Measurements from ENCODE around the gene TTC28.

The TTC28 gene

GRCh38 chr22:28051091-28051786, 628.4 kb downstream of the TTC28 start:
- no peak for DNase-seq (ENCODE audit: low spot score)

DNA sequence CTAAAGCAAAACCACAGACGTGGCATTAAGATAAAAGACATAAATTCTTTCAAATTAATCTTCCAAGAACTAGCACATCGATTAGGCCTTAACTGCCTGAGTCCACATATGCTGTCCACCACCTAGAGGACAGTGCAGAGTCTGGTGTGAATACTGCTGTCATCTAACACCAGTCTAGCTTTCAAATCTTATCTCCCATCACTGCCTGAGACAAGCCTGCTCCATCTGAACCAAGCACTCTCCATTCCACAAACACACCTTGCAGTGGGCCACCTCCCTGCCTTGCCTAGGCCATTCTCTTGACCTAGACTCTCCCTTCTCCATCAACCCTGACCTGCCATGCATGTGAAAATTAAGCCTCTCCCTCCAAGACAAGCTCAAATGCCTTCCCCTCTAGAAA, 631.1 kb downstream of the TTC28 start:
- no peak for DNase-seq (ENCODE audit: low spot score)

DNA sequence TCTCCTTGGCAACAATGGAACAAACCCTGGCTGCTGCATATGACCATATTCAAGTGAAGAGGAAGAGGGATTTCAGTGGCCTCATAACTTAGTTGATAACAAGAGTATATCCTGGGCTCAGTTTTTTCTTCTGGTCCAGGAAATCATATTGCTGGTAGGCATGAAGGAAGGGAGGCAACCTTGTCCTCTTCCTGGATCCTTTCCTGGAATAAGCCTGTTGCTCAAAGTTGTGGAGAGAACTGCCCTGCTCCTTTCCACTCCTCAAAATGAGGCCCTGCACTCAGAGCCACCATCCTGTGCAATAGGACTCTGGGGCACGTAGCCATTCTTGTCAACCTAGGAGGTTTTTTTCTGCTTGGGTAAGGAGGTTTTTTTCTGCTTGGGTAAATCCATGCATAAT, 631.9 kb downstream of the TTC28 start:
- no peak for DNase-seq (ENCODE audit: low spot score)

GRCh38 chr22:28046100-28046499, 633.5 kb downstream of the TTC28 start:
- no peak for DNase-seq (ENCODE audit: low spot score)

GRCh38 chr22:28044546-28045173, 635.0 kb downstream of the TTC28 start:
- no peak for DNase-seq (ENCODE audit: low spot score)

DNA sequence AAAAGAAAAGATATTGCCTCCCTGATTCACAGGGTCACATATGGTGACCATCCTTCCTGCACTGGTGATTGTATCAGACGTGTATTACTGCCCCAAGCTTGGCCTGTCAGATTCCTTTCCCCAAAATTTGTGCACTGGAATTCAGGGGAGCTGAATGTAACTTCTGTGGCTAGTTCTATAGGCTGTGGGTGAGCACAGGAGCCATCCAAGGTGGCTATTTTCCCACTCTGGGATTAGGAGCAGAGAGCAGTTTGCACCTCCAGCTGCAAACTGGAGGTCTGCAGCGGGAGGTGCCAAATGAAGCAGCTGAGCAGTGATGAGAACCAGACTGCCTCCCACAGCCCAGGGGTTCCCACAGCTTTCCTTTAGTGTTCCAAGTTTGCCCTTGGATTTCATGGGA, 636.4 kb downstream of the TTC28 start:
- DNase-seq (ENCODE audit: low spot score), result peak; percentile 27

DNA sequence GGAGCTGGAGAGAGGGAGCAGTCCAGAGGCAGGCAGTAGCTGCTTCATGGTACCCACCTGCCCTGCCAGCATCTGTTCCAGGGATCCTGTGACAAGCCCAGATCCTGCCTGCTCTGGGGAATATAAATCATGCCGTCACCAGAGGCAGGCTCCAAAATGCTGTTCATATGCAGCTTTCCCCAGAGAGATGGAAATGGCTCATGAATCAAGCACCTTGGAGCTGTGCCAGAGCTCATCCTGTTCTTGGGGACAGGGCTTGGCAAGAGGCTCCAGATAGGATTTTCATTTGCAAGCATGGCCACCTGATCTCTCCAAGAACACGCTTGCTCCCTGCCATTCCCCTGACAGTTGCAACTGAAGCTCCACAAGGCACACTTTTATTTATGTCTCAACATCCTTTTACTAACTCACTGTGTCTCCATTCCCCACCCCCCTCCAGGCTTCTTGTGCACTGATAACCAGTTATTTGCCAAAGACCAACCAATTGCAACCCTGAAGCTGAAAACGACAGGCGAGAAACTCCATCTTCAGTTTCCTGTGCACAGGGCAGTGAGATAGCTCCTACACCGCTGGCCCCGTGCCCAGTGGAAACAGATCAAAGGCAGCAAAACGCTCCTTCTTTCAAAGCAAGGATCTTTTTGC, 644.8 kb downstream of the TTC28 start:
- DNase-seq (ENCODE audit: low spot score), result peak; percentile 24

DNA sequence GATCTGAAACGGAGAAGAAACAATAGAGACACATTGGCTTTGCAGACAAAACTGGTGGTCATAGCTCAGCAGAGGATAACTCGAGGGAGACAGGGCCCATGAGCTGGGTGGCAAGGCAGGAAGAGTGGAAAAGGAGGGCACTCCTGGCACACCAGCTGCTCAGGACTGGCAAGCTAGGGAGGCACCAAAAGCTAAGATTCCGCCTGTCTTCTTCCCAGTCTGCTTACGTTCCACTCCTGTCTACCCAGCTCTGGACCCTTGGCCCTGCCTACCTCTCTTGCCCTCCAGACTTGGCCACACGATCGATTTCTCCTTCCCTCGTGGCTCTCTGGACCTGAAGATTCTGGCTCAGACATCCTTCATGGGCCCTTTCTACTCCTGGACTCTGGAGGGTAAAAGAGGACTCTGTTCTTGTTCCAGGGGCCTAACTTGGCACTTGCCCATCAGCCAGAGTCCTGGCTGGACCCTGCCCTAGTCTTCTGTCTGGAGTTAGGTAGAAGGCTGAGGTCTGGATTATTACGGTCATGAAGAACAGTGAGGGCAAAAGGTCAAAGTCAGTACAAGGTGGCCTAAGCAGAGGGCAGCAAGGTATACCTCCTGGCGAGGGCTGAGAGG, 645.4 kb downstream of the TTC28 start:
- DNase-seq (ENCODE audit: low spot score), result no peak

- no peak for DNase-seq (ENCODE audit: low spot score)
Measured at GRCh38 chr22:28032861-28033260, 646.8 kb downstream of the TTC28 start.

DNA sequence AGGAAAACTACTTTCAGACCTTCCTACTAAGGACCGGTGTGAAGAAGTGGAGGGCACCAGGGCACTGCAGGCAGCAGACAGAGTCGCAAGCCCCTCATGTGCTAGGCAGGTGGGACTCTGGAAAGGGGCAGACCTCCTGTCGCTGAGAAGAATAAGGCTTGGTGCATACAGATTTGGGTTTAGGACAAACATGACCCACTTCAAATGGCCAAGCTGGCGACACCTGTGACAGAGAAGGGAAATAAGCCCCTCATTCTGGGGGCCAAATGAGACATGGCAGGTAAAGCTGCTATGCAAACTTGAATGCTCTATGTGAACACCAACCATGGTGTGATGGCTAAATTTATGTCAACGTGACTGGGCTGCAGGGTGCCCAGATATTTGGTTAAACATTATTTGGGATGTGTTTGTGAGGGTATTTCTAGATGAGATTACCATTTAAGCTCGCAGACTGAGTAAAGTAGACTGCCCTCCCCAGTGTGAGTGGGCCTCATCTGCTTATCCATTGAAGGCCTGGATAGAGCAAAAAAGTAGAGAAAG, 648.2 kb downstream of the TTC28 start:
- no peak for DNase-seq (ENCODE audit: low spot score)

- no peak for DNase-seq (ENCODE audit: low spot score)
Measured at GRCh38 chr22:28030473-28030872, 649.2 kb downstream of the TTC28 start.

DNA sequence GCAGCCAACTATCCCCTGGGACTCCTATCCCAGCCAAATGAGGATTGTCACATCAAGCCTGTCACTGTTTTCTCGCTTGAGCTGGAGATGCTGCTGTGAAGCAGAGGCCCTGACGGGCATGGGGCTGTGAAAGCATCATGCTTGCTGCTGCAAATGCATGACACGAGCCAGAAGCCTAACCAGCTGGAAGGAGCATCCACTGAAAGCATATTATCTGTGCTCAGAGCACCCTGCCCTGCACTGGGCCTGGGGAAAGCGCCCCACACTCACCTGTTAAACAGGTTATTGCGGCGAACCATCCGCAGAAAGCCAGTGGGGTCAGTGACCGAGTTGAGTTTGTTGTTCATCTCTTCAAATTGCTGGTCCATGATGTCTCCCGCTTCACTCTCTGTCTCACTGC, 649.7 kb downstream of the TTC28 start:
- no peak for DNase-seq (ENCODE audit: low spot score)

DNA sequence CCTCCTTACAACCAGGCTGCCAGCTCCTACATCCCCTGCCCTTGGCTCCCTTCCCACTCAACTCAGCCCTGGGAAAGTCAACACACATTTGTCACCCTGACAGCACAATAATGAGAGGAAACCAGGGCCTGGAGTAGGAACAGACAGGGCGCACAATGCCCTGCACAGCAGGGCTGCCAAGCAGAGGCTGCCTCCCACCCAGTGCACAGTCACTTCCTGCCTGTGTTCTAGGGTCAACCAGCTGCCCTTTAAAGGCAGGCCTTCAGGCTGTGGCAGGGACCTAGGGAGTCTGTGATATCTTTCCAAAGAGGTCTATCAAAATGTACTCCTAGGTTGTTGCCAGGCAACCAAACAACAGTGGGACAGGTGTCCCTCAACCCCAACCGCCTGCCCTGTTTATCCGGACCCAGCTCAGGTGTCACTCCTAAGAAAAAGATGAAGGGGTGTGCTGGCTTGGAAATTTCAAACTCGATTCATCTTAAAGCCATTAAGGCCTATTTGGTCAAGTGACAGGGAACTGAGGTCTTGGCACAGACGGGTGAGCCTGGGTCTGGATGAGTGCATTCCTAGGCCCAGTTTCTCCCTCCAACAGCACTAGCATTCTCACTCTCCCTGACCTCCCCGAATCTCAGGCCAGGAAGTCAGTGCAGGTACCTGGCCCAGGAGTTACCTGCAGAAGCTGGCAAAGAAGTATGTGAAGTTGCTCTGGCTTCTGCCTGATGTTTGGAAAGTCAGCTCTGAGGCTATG, 650.3 kb downstream of the TTC28 start:
- no peak for DNase-seq (ENCODE audit: low spot score)

DNA sequence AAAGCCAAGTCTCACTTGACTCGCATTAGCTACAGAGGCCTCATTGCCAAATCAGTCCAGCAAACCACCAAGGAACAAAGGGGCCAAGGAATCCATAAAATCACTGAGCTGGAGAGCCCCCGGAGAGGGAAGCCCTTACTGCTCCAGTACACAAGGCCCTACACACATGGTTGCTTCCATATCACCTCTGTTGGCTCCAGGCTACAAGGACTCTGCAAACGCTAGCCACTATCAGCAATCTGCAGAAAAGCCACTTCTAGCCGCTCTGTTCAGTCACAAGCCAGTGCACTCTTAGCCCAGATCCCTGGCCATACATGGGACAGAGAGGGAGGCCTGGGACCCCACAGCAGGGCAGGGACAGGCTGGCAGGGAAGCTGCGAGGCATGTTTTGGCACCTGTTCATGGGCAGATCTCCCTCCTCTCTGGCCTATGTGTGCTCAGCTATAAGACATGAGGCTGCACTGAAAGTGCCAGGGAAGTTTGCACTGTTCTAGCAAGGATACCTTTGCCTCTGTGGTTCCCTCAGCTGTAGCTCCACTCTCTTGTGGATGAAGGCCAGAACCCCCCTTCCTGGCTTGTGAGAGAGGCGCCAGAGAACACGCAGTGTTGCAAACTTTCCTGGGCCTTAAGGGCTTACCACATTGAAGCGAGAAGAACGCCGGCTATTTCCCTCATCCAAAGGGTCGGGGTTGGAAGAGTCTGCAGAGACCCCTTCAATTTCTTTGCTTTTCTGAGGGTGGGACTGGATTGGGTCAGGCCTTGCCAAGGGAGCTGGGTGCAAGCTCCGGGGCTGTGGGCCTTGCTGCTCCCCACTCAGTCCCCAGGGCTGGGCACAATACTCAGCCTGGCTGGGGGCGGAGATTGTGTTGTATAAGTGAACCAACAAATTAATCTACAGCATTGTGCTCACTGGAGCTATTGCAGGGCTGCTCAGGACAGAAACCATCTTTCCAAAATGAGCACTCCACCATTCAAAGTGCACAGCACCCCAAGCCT, 651.9 kb downstream of the TTC28 start:
- DNase-seq (ENCODE audit: low spot score), result no peak

GRCh38 chr22:28025866-28026575, 653.6 kb downstream of the TTC28 start:
- DNase-seq (ENCODE audit: low spot score), result no peak

- no peak for DNase-seq (ENCODE audit: low spot score)
Measured at GRCh38 chr22:28025333-28025732, 654.3 kb downstream of the TTC28 start.

GRCh38 chr22:28024422-28024888, 655.2 kb downstream of the TTC28 start:
- DNase-seq (ENCODE audit: low spot score), result no peak

- DNase-seq (ENCODE audit: low spot score), result no peak
Measured at GRCh38 chr22:28023774-28024173, 655.9 kb downstream of the TTC28 start.

- no peak for DNase-seq (ENCODE audit: low spot score)
Measured at GRCh38 chr22:28023036-28023435, 656.6 kb downstream of the TTC28 start.
